ENCODE data around the gene RNF208.

The RNF208 gene

GRCh38 chr9:137189297-137190295, 32.4 kb downstream of the RNF208 start:
- no peak for DNase-seq

GRCh38 chr9:137188490-137189296, 33.3 kb downstream of the RNF208 start, which contains the start of the genes ANAPC2 and SSNA1:
Gene ANAPC2, minus strand, starts transcription at chr9:137188560. Its CDS starts 28 bp downstream, at chr9:137188532.
Gene SSNA1, plus strand, starts transcription at chr9:137188676. Its CDS starts 51 bp downstream, at chr9:137188727.
- DNase-seq = peak; percentile 96

DNA sequence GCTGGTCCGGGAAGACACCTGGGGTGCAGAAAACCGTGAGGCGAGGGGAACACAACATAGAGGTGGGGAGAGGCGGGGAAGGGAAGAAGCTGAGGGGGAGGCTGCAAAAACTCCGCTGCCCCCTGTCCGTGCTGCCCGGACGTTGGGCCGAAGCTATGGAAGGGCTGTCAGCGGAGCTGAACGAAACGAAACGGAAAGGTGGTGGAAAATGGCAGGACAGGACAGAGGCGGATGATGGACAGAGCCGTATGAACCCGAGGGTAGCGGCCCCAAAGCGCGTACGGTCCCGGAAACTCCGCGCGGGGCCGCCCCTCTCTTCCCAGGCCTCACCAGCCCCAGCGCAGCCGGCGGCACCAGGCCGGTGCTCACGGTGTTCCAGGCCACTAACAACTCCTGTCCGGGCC, 34.0 kb downstream of the RNF208 start:
- no peak for DNase-seq

DNA sequence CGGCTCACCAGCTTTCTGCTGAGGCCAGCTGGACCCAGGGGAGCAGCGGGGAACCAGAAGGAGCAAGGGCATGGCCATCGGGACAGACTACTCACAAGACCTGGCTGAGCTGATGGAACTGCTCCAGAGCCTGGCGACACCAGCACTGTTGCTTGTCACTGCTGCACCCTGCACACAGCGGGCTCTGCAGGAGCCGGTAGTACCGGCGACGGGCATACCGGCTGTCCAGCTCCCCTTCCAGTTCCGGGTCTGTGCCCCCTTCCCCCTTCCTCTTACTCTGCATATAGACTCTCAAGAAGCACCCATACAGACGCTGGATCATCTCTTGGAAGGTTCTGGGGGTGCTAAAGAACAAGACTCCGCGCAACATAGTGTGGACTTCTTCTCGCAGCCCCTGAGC, 34.7 kb downstream of the RNF208 start:
- DNase-seq = no peak

GRCh38 chr9:137186385-137186784, 35.7 kb downstream of the RNF208 start:
- no peak for DNase-seq

DNA sequence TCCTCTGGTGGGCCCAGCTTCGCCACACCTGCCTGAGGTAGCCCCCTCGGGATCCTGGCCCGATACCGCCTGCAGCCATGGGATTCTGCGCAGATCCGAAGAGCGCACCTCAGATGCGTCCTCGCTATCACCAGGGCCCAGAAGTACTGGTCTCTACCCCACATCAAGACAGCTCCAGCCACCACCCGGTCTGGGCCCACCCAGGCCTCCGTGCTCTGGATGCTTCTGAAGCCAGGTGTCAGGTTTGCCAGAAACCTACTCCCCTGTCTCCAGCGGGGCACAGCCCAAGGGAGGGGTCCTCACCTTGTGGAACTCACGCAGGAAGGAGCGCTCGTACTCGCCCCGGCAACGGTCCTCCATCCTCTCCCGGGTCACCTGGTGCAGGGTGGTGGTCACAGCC, 36.1 kb downstream of the RNF208 start:
- no peak for DNase-seq

GRCh38 chr9:137184881-137185660, 37.0 kb downstream of the RNF208 start:
- DNase-seq = no peak

GRCh38 chr9:137183980-137184595, 38.0 kb downstream of the RNF208 start:
- DNase-seq = no peak

DNA sequence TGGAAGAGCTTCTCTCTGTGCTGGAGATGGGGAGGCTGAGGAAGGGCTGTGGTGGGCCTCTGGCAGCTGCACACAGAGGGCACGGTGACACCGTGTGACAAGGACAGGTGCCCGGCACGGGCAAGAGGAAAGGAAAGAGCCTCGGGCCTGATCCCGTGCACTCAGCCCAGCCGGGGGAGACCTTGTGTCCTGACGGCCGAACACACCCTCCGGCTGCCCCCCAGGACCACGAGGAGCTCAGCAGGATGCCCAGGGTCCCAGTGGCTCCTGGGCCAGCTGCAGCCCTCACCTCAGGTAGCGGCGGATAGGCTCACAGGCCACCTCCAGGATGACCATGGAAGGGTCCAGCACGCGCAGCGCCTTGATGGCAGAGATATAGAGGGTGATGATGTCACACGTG, 39.2 kb downstream of the RNF208 start:
- DNase-seq = no peak

- no peak for DNase-seq
Measured at GRCh38 chr9:137181680-137182079, 40.4 kb downstream of the RNF208 start.

DNA sequence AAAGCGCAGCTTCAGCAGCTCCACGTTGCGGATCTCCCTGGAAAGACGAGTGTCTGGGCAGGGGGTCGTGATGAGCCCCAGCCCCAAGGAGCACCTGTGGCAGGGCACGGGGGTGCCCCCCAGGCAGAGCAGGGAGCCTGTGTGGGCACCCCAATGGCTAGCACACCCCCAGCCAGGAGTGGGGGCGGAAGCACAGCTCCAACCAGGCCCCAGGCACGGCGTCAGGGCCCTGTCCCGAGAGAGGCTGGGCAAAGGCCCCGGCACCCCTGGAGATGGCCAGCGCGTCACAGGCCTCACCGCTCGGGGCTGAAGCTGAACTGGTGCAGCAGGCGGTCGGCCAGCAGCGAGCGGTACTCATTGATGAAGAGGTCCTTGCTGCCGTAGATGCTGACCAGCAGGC, 41.5 kb downstream of the RNF208 start:
- no peak for DNase-seq

DNA sequence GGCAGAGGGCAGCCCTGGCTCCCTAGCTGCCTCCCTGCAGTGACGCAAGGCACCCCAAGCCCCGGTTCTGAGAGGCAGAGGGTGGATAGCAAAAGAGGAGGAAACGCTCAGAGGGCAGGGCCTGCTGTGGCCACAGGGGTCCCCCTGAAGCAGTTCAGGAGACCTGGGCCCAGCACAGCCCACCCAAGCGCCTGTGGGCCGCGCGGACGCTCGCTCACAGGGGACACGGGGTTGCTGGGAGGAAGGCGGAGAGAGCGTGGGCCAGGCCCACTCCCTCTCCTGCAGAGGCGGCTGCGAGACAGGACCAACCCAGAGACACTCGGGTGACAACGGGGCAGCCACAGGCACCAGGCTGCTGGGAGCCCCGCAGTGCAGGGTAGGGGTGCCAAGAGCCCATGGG, 42.3 kb downstream of the RNF208 start:
- no peak for DNase-seq

DNA sequence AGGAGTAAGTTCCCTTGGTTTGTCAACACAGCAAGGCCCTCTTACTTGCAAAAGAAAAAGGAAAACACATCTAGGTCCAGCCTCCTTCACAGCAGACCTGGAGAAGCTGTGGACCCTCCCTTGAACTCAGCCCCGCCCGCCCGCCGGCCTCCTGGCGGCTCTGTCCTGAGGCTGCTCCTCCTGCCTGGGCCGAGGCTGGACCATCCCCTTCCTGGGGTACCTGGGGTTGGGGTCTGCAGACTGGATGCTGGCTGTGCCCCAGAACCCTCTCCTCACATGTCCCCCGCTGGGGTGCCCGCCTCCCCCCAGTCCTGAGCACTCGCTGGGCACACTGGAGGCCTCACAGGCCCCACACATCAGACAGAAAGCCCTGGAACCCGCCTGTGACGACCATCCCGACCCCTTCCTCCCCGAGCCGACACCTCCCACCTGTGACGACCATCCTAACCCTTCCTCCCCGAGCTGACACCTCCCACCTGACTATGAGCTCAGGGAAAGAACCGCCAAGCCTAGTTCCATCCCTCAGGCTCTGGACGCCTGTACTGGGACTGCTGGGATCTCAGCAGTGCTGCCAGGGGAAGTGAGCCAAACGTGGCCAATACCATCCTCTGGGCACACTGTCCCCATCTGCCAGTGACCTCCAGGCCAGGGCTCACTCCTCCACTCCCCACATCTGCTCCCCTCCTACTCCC, 43.0 kb downstream of the RNF208 start:
- no peak for DNase-seq

DNA sequence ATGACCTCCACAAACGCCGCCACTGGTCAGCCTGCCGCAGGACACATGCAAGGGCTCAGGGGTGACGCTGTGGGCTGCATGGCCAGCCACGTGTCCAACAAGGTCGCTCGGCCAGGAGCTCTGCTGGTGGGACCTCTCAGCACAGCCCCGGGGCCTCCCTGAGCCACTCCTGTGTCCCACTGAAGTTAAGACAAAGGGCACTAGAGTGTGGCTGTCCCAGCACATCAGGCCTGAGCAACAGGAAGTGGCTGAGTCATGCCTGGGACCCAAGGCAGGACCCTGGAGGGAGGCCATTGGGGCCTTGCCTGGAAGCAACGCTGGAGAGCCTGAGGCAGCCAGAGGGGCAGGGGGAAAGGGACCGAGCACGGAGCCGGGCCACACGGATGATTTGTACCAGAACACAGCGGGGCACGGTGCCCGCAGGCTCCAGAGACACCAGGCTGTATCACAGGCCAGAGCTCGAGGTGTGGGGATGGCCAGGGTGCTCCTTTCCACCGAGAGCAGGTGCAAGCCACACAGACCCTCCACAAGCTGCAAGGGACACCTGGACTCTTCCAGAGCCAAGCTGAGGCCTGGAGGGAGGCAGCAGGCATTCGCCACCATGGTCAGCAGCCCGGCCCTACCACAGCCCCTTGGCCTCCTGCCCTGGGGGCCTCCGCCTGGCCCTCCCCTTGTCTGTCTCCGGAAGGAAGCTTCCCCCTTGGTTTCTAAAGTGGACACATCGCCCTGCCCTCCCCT, 43.7 kb downstream of the RNF208 start:
- no peak for DNase-seq

DNA sequence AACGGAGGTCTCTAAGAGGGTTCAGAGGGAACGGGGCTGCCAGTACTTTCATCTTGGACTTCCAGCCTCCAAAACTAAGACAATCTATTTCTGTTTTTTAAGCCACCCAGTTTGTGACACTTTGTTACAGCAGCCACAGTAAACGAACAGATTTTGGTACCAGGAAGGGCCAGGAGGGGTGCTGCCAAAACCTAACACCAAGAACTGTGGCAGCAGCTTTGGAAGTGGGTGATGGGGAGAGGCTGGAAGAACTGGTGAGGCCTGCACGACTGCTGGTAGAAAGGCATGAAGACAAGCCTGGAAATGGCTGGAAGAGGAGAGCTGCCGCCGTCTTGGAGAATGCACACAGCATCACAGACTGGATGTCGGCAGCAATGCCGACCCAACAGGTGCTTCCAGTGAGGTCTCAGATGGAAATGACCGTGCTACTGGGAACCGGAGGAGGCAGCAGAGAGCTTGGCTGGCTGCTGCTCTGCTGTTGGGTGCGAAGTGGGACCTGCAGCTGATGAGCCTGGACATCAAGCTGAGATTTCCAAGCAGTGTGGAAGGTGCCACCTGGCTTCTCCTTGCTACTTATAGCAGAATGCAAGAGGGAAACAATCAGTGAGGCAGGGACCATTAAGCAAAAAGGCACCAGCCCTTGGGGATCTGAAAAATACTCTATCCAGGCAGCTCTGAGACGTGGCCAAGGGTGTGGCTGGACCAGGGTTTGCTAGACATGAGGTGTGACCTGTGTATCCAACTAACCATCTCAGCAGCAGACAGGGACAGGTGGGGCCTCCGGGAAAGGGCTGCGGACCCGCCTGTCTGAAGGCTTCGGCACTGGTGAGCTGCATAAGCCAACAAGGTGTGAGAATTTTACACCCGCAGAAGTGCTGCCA, 45.5 kb downstream of the RNF208 start:
- no peak for DNase-seq

GRCh38 chr9:137175345-137175961, 46.6 kb downstream of the RNF208 start:
- no peak for DNase-seq

GRCh38 chr9:137174722-137175293, 47.2 kb downstream of the RNF208 start:
- no peak for DNase-seq

- no peak for DNase-seq
Measured at GRCh38 chr9:137173796-137174664, 48.0 kb downstream of the RNF208 start.

All from femur (tissue), 1 donor.